ENCODE data around the gene CRYGN. TPM values are rescaled to one million over a fixed set of nuclear protein-coding genes. Genes with fewer than 3 reads are reported as not detected.
A peak's percentile ranks its signal among the peaks of the same experiment; 100 is the strongest.

Gene CRYGN
- polyA plus RNA-seq, 3 donors: not detected

DNA sequence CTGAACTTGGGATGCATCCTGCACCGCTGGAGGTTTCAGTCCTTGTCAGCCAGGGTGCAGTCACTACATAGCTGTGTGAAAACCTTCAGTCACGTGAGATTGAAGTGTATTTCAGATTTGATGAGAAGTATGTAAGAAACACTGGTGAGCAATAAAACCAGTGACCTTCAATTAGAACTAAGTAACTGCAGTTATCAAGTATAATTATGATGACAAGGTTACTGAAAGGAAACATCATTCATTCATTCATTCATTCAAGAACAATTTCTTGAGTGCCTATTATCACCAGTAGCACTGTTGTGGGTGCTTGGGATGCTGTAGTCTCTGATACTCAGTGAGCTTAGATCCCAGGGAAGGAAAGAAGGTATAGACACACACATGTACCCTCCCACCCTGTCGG is 46.1 kb upstream of the CRYGN start:
- peaks cover 0 to 2% (median 0%) of the 10 kb centered on the region in 7 donors for H3K9me3 Mint-ChIP-seq
- Histone ChIP-seq H3K4me3 (replicated peaks in 1 of 3; ENCODE audit: low read depth in 2 of 3, low read length in 3 of 3) (no peak overlapping the region), H3K27ac (ENCODE audit: low read depth in 1 of 2, low read length in 2 of 2) (peak overlapping the region in 1 of 2 donors; percentile 57), H3K79me2 (ENCODE audit: insufficient read depth, low read length) (peaks cover 93% of the 10 kb centered on the region), H3K4me1 (ENCODE audit: control insufficient read depth in 1 of 2, insufficient read depth in 2 of 2, low read length in 2 of 2) (peaks cover 14 to 24% of the 10 kb centered on the region in 2 donors), H3K9me3 (replicated peaks in 1 of 2; ENCODE audit: control insufficient read depth in 1 of 2, insufficient read depth in 1 of 2, low read length in 2 of 2) (no peaks in the 10 kb centered on the region), H4K20me1 (ENCODE audit: insufficient read depth, low read length) (peaks cover 70% of the 10 kb centered on the region), H3K36me3 (replicated peaks in 1 of 2; ENCODE audit: control insufficient read depth in 1 of 2, insufficient read depth in 2 of 2, low read length in 2 of 2) (peaks cover 74 to 99% of the 10 kb centered on the region in 2 donors), H3K27me3 (ENCODE audit: control insufficient read depth in 2 of 2, insufficient read depth in 2 of 2, low read length in 2 of 2) (no peaks in the 10 kb centered on the region), H3K4me2 (replicated peaks; ENCODE audit: extremely low read depth, low read length, poor library complexity, severe bottlenecking) (no peak overlapping the region), H2AFZ (ENCODE audit: insufficient read depth, low read depth, low read length, poor library complexity, severe bottlenecking) (no peak overlapping the region), H3K9ac (ENCODE audit: insufficient read depth, low read length, poor library complexity, severe bottlenecking) (no peak overlapping the region)
- peaks cover 17% of the 10 kb centered on the region for H3K4me1 Mint-ChIP-seq
- intact Hi-C loops (cut with micrococcal nuclease): no loop called here
- no CpG with 5 or more reads among the region's 3 CpGs for WGBS (ENCODE audit: insufficient coverage)
- H3K4me3 Mint-ChIP-seq: no peak overlapping the region
- TF ChIP-seq, protein P1, sequence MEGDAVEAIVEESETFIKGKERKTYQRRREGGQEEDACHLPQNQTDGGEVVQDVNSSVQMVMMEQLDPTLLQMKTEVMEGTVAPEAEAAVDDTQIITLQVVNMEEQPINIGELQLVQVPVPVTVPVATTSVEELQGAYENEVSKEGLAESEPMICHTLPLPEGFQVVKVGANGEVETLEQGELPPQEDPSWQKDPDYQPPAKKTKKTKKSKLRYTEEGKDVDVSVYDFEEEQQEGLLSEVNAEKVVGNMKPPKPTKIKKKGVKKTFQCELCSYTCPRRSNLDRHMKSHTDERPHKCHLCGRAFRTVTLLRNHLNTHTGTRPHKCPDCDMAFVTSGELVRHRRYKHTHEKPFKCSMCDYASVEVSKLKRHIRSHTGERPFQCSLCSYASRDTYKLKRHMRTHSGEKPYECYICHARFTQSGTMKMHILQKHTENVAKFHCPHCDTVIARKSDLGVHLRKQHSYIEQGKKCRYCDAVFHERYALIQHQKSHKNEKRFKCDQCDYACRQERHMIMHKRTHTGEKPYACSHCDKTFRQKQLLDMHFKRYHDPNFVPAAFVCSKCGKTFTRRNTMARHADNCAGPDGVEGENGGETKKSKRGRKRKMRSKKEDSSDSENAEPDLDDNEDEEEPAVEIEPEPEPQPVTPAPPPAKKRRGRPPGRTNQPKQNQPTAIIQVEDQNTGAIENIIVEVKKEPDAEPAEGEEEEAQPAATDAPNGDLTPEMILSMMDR (IDR thresholded peaks at IDR 0.05): no peak
- no peaks in the 10 kb centered on the region for H3K27me3 Mint-ChIP-seq (ENCODE audit: low read depth in 3 of 3)
- no peak for DNase-seq
- peaks cover 84 to 89% of the 10 kb centered on the region in 2 donors for H3K36me3 Mint-ChIP-seq
- H3K27ac Mint-ChIP-seq: peak overlapping the region in 4 of 7 donors; percentile 24 to 72 (median 55)

DNA sequence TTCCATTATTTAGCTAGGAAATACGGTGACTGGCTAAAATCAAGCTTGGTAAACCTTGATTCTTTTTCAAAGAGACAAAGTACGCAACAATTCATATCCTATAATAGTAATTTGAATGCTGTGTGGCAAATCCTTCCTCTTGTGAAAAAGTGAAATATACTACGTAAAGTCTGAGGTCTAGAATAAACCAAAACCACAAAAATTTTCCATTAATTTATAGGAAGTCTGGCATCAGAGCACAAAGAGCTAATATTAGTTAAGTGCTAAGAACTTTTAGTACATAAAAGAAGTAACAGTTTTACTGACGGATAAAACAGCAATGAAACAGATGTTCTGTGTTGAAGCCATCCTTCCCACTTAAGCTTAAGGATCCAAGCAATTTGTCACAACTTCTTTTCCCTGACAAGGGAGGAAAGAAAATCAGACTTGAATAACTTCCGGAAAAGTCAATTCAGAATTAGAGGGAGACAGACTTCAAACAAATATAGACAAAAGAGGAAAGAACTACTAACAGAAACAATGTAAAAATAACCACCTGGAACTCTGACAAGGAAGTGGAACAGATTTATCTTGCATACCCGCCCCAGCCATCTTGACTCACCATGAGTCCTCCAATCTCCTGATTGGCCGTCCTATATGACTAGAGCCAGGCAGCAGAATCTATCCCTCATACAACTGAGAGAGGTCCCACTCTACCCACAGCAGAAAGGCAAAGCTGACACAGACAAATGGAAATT is 45.2 kb upstream of the CRYGN start:
- no peaks in the 10 kb centered on the region for H3K27me3 ChIP-seq (ENCODE audit: control insufficient read depth in 2 of 2, insufficient read depth in 2 of 2, low read length in 2 of 2)
- H2AFZ ChIP-seq (ENCODE audit: insufficient read depth, low read depth, low read length, poor library complexity, severe bottlenecking): no peak overlapping the region
- H4K20me1 ChIP-seq (ENCODE audit: insufficient read depth, low read length): peaks cover 67% of the 10 kb centered on the region
- peak overlapping the region in 1 of 2 donors; percentile 26 for H3K4me3 Mint-ChIP-seq
- no peaks in the 10 kb centered on the region for H3K27me3 Mint-ChIP-seq (ENCODE audit: low read depth in 3 of 3)
- no peak overlapping the region for H3K4me2 ChIP-seq (replicated peaks; ENCODE audit: extremely low read depth, low read length, poor library complexity, severe bottlenecking)
- no CpG with 5 or more reads among the region's 7 CpGs for WGBS (ENCODE audit: insufficient coverage)
- intact Hi-C loops (cut with micrococcal nuclease): no loop called here
- peaks cover 77 to 86% of the 10 kb centered on the region in 2 donors for H3K36me3 Mint-ChIP-seq
- H3K36me3 ChIP-seq (replicated peaks in 1 of 2; ENCODE audit: control insufficient read depth in 1 of 2, insufficient read depth in 2 of 2, low read length in 2 of 2): peaks cover 70 to 95% of the 10 kb centered on the region in 2 donors
- peak overlapping the region in 1 of 2 donors; percentile 57 for H3K27ac ChIP-seq (ENCODE audit: low read depth in 1 of 2, low read length in 2 of 2)
- no peaks in the 10 kb centered on the region for H3K9me3 ChIP-seq (replicated peaks in 1 of 2; ENCODE audit: control insufficient read depth in 1 of 2, insufficient read depth in 1 of 2, low read length in 2 of 2)
- peaks cover 92% of the 10 kb centered on the region for H3K79me2 ChIP-seq (ENCODE audit: insufficient read depth, low read length)
- H3K4me1 ChIP-seq (ENCODE audit: control insufficient read depth in 1 of 2, insufficient read depth in 2 of 2, low read length in 2 of 2): peaks cover 14 to 24% of the 10 kb centered on the region in 2 donors
- DNase-seq: peak; percentile 41 to 73 (median 58)
- no peak overlapping the region for H3K9ac ChIP-seq (ENCODE audit: insufficient read depth, low read length, poor library complexity, severe bottlenecking)
- peaks cover 0 to 2% (median 0%) of the 10 kb centered on the region in 7 donors for H3K9me3 Mint-ChIP-seq
- peaks cover 17% of the 10 kb centered on the region for H3K4me1 Mint-ChIP-seq
- H3K27ac Mint-ChIP-seq: peak overlapping the region; percentile 20 to 87 (median 75)
- TF ChIP-seq, protein P1 (IDR thresholded peaks at IDR 0.05): no peak
- H3K4me3 ChIP-seq (replicated peaks in 1 of 3; ENCODE audit: low read depth in 2 of 3, low read length in 3 of 3): no peak overlapping the region
